HCT116 (cell line): ENCODE results near the gene HOXD3. TPM values are rescaled to one million over a fixed set of nuclear protein-coding genes. Genes with fewer than 3 reads are reported as not detected.

Source experiments
- ATAC-seq: fragments of 200-7000 bp; cut with Tn5 transposase; 2 replicates; pipeline ENCODE4 v1.9.1; 2020; ENCODE audit warnings: mild to moderate bottlenecking, moderate library complexity
- BruUV-seq: library from RNA; stranded (reverse); fragments of 400-500 nt; replicated peaks from 2 replicates; lab custom pipeline; 2021; lab: Mats Ljungman, UMichigan
- CTCF ChIA-PET: fragments of 300-600 bp; sonication (Branson Sonifier 250); formaldehyde crosslinking; loops from one replicate; lab custom pipeline; 2021; ENCODE audit warnings: antibody characterized with exemption; lab: Charles Lee
- POLR2A ChIA-PET: fragments of 300-600, 350-600 bp; sonication (Branson Sonifier 250); formaldehyde crosslinking; loops from one replicate; lab custom pipeline; 2021; ENCODE audit warnings: antibody characterized with exemption; lab: Charles Lee
- RAD21 ChIA-PET, 2 experiments: fragments of 300-600 bp; sonication (Branson Sonifier 250); formaldehyde crosslinking; loops; one replicate each; lab custom pipeline; 2023; ENCODE audit warnings: low total read pairs in 2 of 2; ENCODE audit not compliant: uncharacterized antibody in 2 of 2, unreplicated experiment in 2 of 2, low non-redundant PET in 1 of 2; lab: Charles Lee
- DNase-seq: peaks from one replicate; pipeline ENCODE4 v3.0.0-alpha.2; 2010; ENCODE audit warnings: low read depth, low spot score
- H2AFZ ChIP-seq: fragments of 200-600 bp; shearing (Covaris generic), sonication (generic); 2 replicates; pipeline ENCODE4 v1.6.1; 2017; ENCODE audit warnings: low read depth, mixed run types, mixed read lengths, antibody characterized with exemption, low read length; ENCODE audit not compliant: poor library complexity, severe bottlenecking
- H3K27ac ChIP-seq: 2 replicates; pipeline ENCODE4 v1.5.1; 2012; ENCODE audit warnings: low read depth, low read length
- H3K27me3 ChIP-seq: fragments of 200-600 bp; sonication (generic); 2 replicates; pipeline ENCODE4 v1.6.1; 2016; ENCODE audit warnings: mixed run types, low read length, mixed read lengths; ENCODE audit not compliant: insufficient read depth
- H3K36me3 ChIP-seq, 2 experiments: fragments of 200-500 bp in 1 of 2; fragments of 200-600 bp in 1 of 2; sonication (Bioruptor generic) in 1 of 2; sonication (generic) in 1 of 2; 2 replicates each; pipeline versions ENCODE4 v1.5.1 to v1.6.1; 2014 to 2016; ENCODE audit warnings: low read length in 2 of 2, inconsistent platforms in 1 of 2, mixed read lengths in 1 of 2, mixed run types in 1 of 2; ENCODE audit not compliant: insufficient read depth in 2 of 2, control insufficient read depth in 1 of 2
- H3K4me1 ChIP-seq, 2 experiments: fragments of 200-600 bp in 1 of 2; sonication (generic) in 1 of 2; 2 replicates each; pipeline versions ENCODE4 v1.5.1 to v1.6.1; 2012 to 2017; ENCODE audit warnings: low read length in 2 of 2, inconsistent platforms in 1 of 2, mild to moderate bottlenecking in 1 of 2, mixed read lengths in 1 of 2, mixed run types in 1 of 2, moderate library complexity in 1 of 2; ENCODE audit not compliant: insufficient read depth in 2 of 2, control insufficient read depth in 1 of 2
- H3K4me2 ChIP-seq: fragments of 200-600 bp; sonication (generic); 2 replicates; pipeline ENCODE4 v1.6.1; 2017; ENCODE audit warnings: mixed run types, low read length, mixed read lengths
- H3K4me3 ChIP-seq, 2 experiments: fragments of 200-600 bp in 1 of 2; sonication (generic) in 1 of 2; replicated peaks in 1 of 2; 2 replicates each; pipeline ENCODE4 v1.5.1; 2011 to 2016; ENCODE audit warnings: low read length in 2 of 2, control low read depth in 1 of 2, low read depth in 1 of 2, mild to moderate bottlenecking in 1 of 2, mixed read lengths in 1 of 2, mixed run types in 1 of 2
- H3K79me2 ChIP-seq: fragments of 200-600 bp; sonication (generic); 2 replicates; pipeline ENCODE4 v1.6.1; 2017; ENCODE audit warnings: mild to moderate bottlenecking, mixed run types, low read length, moderate library complexity, mixed read lengths; ENCODE audit not compliant: insufficient read depth
- H3K9ac ChIP-seq: fragments of 200-600 bp; sonication (generic); 2 replicates; pipeline ENCODE4 v1.6.1; 2016; ENCODE audit warnings: low read length, mixed read lengths
- H3K9me2 ChIP-seq: fragments of 200-600 bp; sonication (generic), shearing (Covaris generic); 2 replicates; pipeline ENCODE4 v1.6.1; 2017; ENCODE audit warnings: mixed run types, mild to moderate bottlenecking, moderate library complexity; ENCODE audit not compliant: insufficient read depth
- H3K9me3 ChIP-seq, 2 experiments: fragments of 200-500 bp in 1 of 2; fragments of 200-600 bp in 1 of 2; sonication (Bioruptor generic) in 1 of 2; sonication (generic) in 1 of 2; 2 replicates each; pipeline ENCODE4 v1.6.1; 2014 to 2017; ENCODE audit warnings: low read length in 2 of 2, mixed read lengths in 2 of 2, inconsistent platforms in 1 of 2, low read depth in 1 of 2, mild to moderate bottlenecking in 1 of 2, mixed run types in 1 of 2, moderate library complexity in 1 of 2; ENCODE audit not compliant: control insufficient read depth in 1 of 2, insufficient read depth in 1 of 2
- H4K20me1 ChIP-seq: fragments of 200-600 bp; sonication (generic), shearing (Covaris generic); 2 replicates; pipeline ENCODE4 v1.6.1; 2017; ENCODE audit warnings: mixed run types, mild to moderate bottlenecking, moderate library complexity; ENCODE audit not compliant: insufficient read depth
- ATF3 ChIP-seq: IDR thresholded peaks from 2 replicates; pipeline ENCODE4 v1.6.1; 2012
- CEBPB ChIP-seq: IDR thresholded peaks from 2 replicates; pipeline ENCODE4 v1.6.1; 2012; ENCODE audit warnings: low read depth
- CTCF ChIP-seq, 3 experiments: fragments of 200-600 bp in 1 of 3; sonication (generic) in 1 of 3; IDR thresholded peaks in 2 of 3; conservative IDR thresholded peaks in 1 of 3; 2 replicates each; pipeline ENCODE4 v1.5.1; 2012 to 2017; ENCODE audit warnings: low read depth in 2 of 3, low read length in 2 of 3, antibody characterized with exemption in 1 of 3, borderline replicate concordance in 1 of 3, control low read depth in 1 of 3, mild to moderate bottlenecking in 1 of 3, mixed read lengths in 1 of 3, mixed run types in 1 of 3, moderate library complexity in 1 of 3; ENCODE audit not compliant: insufficient read depth in 1 of 3
- ELF1 ChIP-seq: IDR thresholded peaks from 2 replicates; pipeline ENCODE4 v1.6.1; 2012; ENCODE audit warnings: low read depth, borderline replicate concordance
- EZH2 ChIP-seq: fragments of 200-600 bp; sonication (generic); IDR thresholded peaks from 2 replicates; pipeline ENCODE4 v1.6.1; 2017; ENCODE audit warnings: antibody characterized with exemption, mixed run types
- EZH2phosphoT487 ChIP-seq: fragments of 200-600 bp; IDR thresholded peaks from 2 replicates; pipeline ENCODE4 v1.6.1; 2018; ENCODE audit warnings: antibody characterized with exemption, borderline replicate concordance
- POLR2A ChIP-seq: IDR thresholded peaks from 2 replicates; pipeline ENCODE4 v1.7.0; 2011; ENCODE audit warnings: borderline replicate concordance; ENCODE audit not compliant: insufficient read depth, insufficient read length; ENCODE audit errors: extremely low read depth
- SIN3A ChIP-seq: IDR thresholded peaks from 2 replicates; pipeline ENCODE4 v1.6.1; 2012; ENCODE audit warnings: low read depth
- SP1 ChIP-seq: IDR thresholded peaks from 2 replicates; pipeline ENCODE4 v1.6.1; 2012; ENCODE audit warnings: low read depth
- SRF ChIP-seq: IDR thresholded peaks from 2 replicates; pipeline ENCODE4 v1.6.1; 2012; ENCODE audit warnings: low read depth
- TCF7L2 ChIP-seq: IDR thresholded peaks from 2 replicates; pipeline ENCODE4 v1.7.0; 2011; ENCODE audit warnings: borderline replicate concordance, inconsistent platforms; ENCODE audit not compliant: insufficient read depth, insufficient read length; ENCODE audit errors: extremely low read depth
- YY1 ChIP-seq: IDR thresholded peaks from 2 replicates; pipeline ENCODE4 v1.6.1; 2011; ENCODE audit warnings: low read length, low read depth, moderate library complexity, mild to moderate bottlenecking; ENCODE audit not compliant: insufficient replicate concordance; ENCODE audit errors: extremely low read depth
- ZBTB33 ChIP-seq: IDR thresholded peaks from 2 replicates; pipeline ENCODE4 v1.6.1; 2011; ENCODE audit warnings: mild to moderate bottlenecking, low read length, moderate library complexity; ENCODE audit not compliant: insufficient replicate concordance; ENCODE audit errors: extremely low read depth
- ZNF274 ChIP-seq: fragments of 200-500 bp; sonication (Bioruptor generic); IDR thresholded peaks from 2 replicates; pipeline ENCODE4 v1.6.1; 2014; ENCODE audit warnings: mild to moderate bottlenecking, low read depth, low read length, inconsistent platforms
- intact Hi-C: fragments of 100-400 bp; cut with micrococcal nuclease; formaldehyde crosslinking; loops from 2 replicates; pipeline ENCODE4 v1.10.0; 2022
- total RNA-seq: library from RNA; stranded (reverse); gene quantifications from one replicate; pipeline ENCODE4 v1.2.1, GENCODE V29; 2021; ENCODE audit not compliant: unreplicated experiment

Gene HOXD3
- total RNA-seq, 1 experiment from 2014 or later = 1.4 TPM

- no peaks in the 10 kb centered on the region for H3K9me2 ChIP-seq
- no peaks in the 10 kb centered on the region for H3K79me2 ChIP-seq
- no peak overlapping the region for H3K9ac ChIP-seq
- H3K27ac ChIP-seq = no peak overlapping the region
- H3K4me2 ChIP-seq = no peak overlapping the region
- ChIA-PET CTCF (no interaction called here), RAD21 (no interaction called here), POLR2A (no interaction called here)
- TF ChIP-seq ZNF274 (no peak), ZBTB33 (no peak), POLR2A (no peak), SRF (no peak), EZH2 (no peak), SIN3A (no peak), SP1 (no peak), TCF7L2 (no peak), CTCF (IDR thresholded peaks at IDR 0.05 in 2 of 3, conservative IDR thresholded peaks at IDR 0.05 in 1 of 3; ENCODE audit: borderline replicate concordance in 1 of 3, insufficient read depth in 1 of 3, low read depth in 2 of 3, low read length in 2 of 3) (no peak), EZH2phosphoT487 (no peak), CEBPB (no peak), ELF1 (no peak), ATF3 (no peak), YY1 (no peak)
- H2AFZ ChIP-seq = no peak overlapping the region
- H3K36me3 ChIP-seq = no peaks in the 10 kb centered on the region
- DNase-seq (no peak), ATAC-seq (no peak)
- intact Hi-C loops = no loop called here
- H4K20me1 ChIP-seq = no peaks in the 10 kb centered on the region
- H3K4me3 ChIP-seq = no peak overlapping the region
- no peaks in the 10 kb centered on the region for H3K9me3 ChIP-seq
- BruUV-seq = no TSS peak
- H3K4me1 ChIP-seq = no peaks in the 10 kb centered on the region
- 0 out of 2 replicates have a peak, but pooled peaks cover 4% of the 10 kb centered on the region for H3K27me3 ChIP-seq
These were observed 45.4 kb downstream of the HOXD3 start for GRCh38 chr2:176202491-176202890.
